ENCODE data around the gene GRB7.
A peak's percentile ranks its signal among the peaks of the same experiment; 100 is the strongest.
"Not testable (repeated sequence)": the region's sequence is repeated elsewhere in the genome, so short reads cannot be mapped to it uniquely, and the experiment has no call there.

Gene GRB7

GRCh38 chr17:39736319-39737165 is 1.2 kb upstream of the GRB7 start:
- DNase-seq (ENCODE audit: low spot score): peak; percentile 86

- no peak for DNase-seq (ENCODE audit: low spot score)
Measured at GRCh38 chr17:39737206-39737759, 455 bp upstream of the GRB7 start.

GRCh38 chr17:39738568-39738901 is 797 bp downstream of the GRB7 start:
- peak; percentile 70 for DNase-seq (ENCODE audit: low spot score)

- peak; percentile 95 for DNase-seq (ENCODE audit: low spot score)
Measured at GRCh38 chr17:39738983-39739884, 1.5 kb downstream of the GRB7 start.

GRCh38 chr17:39739885-39740356 is 2.2 kb downstream of the GRB7 start:
- peak; percentile 41 for DNase-seq (ENCODE audit: low spot score)

GRCh38 chr17:39740357-39741111 is 2.8 kb downstream of the GRB7 start:
- DNase-seq (ENCODE audit: low spot score): peak; percentile 86

GRCh38 chr17:39742126-39742855 is 4.6 kb downstream of the GRB7 start:
- no peak for DNase-seq (ENCODE audit: low spot score)

GRCh38 chr17:39742856-39743436 is 5.2 kb downstream of the GRB7 start:
- no peak for DNase-seq (ENCODE audit: low spot score)

GRCh38 chr17:39744075-39744835 is 6.5 kb downstream of the GRB7 start:
- DNase-seq (ENCODE audit: low spot score): no peak

GRCh38 chr17:39744836-39745215 is 7.1 kb downstream of the GRB7 start:
- no peak for DNase-seq (ENCODE audit: low spot score)

GRCh38 chr17:39745335-39746144 is 7.8 kb downstream of the GRB7 start:
- no peak for DNase-seq (ENCODE audit: low spot score)

- DNase-seq (ENCODE audit: low spot score): no peak
Measured at GRCh38 chr17:39746145-39746461, 8.4 kb downstream of the GRB7 start.

- no peak for DNase-seq (ENCODE audit: low spot score)
Measured at GRCh38 chr17:39747745-39748144, 10.0 kb downstream of the GRB7 start.

- not testable (repeated sequence) for DNase-seq (ENCODE audit: low spot score)
Measured at GRCh38 chr17:39748444-39749034, 10.8 kb downstream of the GRB7 start.

GRCh38 chr17:39750131-39751015 is 12.6 kb downstream of the GRB7 start:
- peak; percentile 22 for DNase-seq (ENCODE audit: low spot score)

GRCh38 chr17:39751016-39751543 is 13.3 kb downstream of the GRB7 start:
- DNase-seq (ENCODE audit: low spot score): no peak

- DNase-seq (ENCODE audit: low spot score): no peak
Measured at GRCh38 chr17:39751637-39752036, 13.9 kb downstream of the GRB7 start.

Measured in SW480 (cell line).